IgD-negative memory B cell (primary cell): ENCODE data around the gene PRR22. TPM values are rescaled to one million over a fixed set of nuclear protein-coding genes. Genes with fewer than 3 reads are reported as not detected.

ENCODE experiments used
- H3K27ac Mint-ChIP-seq, 3 donors: one replicate each; pipeline ENCODE4 v1.8.0; 2020 to 2022; ENCODE audit warnings: mild to moderate bottlenecking in 3 of 3, mixed read lengths in 3 of 3, moderate library complexity in 1 of 3
- H3K27me3 Mint-ChIP-seq: one replicate; pipeline ENCODE4 v1.8.0; 2021; ENCODE audit warnings: mixed read lengths
- H3K36me3 Mint-ChIP-seq: one replicate; pipeline ENCODE4 v1.8.0; 2020; ENCODE audit warnings: mild to moderate bottlenecking, mixed read lengths
- H3K4me1 Mint-ChIP-seq, 3 donors: one replicate each; pipeline ENCODE4 v1.8.0; 2020 to 2022; ENCODE audit warnings: mixed read lengths in 3 of 3, mild to moderate bottlenecking in 1 of 3
- H3K4me3 Mint-ChIP-seq, 4 donors: one replicate each; pipeline ENCODE4 v1.8.0; 2020 to 2022; ENCODE audit warnings: mild to moderate bottlenecking in 4 of 4, mixed read lengths in 4 of 4, moderate library complexity in 3 of 4
- H3K9me3 Mint-ChIP-seq, 3 donors: one replicate each; pipeline ENCODE4 v1.8.0; 2020 to 2021; ENCODE audit warnings: mixed read lengths in 3 of 3, mild to moderate bottlenecking in 1 of 3
- polyA plus RNA-seq: library from polyadenylated mRNA; unstranded; fragments of 300-500 nt; fragmentation: Illumina TruSeq; gene quantifications from one replicate; pipeline ENCODE4 v1.2.3, GENCODE V29; 2021

The PRR22 gene
- not detected for polyA plus RNA-seq

GRCh38 chr19:5784581-5785147 lies at the start of gene PRR22:
Gene PRR22, minus strand, starts transcription at chr19:5784746. Its CDS starts 86 bp downstream, at chr19:5784660.
- peaks cover 10% of the 10 kb centered on the region for H3K36me3 Mint-ChIP-seq
- H3K27ac Mint-ChIP-seq = peak within 1 kb of the TSS in 1 of 3 donors; percentile 34
- no peak within 1 kb of the TSS for H3K4me3 Mint-ChIP-seq

DNA sequence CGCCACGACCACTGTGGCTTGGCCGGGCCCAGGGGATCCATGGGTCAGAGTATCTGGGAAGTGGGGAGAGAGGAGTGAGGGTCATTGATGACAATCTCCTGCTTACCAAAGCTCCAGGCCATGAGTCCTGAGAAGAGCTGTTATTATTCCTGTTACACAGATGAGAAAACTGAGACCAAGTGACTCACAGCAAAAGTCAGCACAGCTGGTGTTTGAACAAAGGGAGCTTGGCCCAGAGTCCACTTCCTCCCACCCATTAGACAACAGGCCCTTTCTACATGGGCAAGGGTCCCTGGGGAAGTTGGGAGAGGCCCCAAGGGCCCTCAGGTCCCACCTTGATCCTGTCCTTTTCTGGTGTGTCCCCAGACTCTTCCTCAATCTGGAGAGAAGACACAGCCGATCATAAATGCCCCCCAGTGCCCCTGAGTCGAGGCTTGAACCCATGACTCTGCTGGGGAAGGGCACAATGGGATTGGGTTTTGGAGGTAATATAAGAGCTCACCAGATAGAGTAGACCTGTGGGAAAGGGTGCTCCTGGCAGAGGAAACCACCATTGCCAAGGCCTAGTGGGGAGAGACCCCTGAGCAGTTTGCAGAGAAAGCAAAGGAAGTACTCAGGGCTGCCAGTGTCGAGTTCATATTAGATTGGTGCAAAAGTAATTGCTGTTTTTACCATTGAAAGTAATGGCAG lies 48.1 kb upstream of the PRR22 start:
- Mint-ChIP-seq H3K4me1 (peaks cover 2 to 6% (median 2%) of the 10 kb centered on the region in 3 donors), H3K27me3 (peaks cover 12% of the 10 kb centered on the region), H3K9me3 (no peaks in the 10 kb centered on the region), H3K27ac (no peak overlapping the region), H3K36me3 (no peaks in the 10 kb centered on the region), H3K4me3 (no peak overlapping the region)

More at GRCh38 chr19:5784581-5785147, at the start of gene PRR22:
- H3K27me3 Mint-ChIP-seq = no peaks in the 10 kb centered on the region
- no peaks in the 10 kb centered on the region for H3K9me3 Mint-ChIP-seq
- H3K4me1 Mint-ChIP-seq = peaks cover 0 to 2% (median 2%) of the 10 kb centered on the region in 3 donors

- Mint-ChIP-seq H3K27me3 (peaks cover 12% of the 10 kb centered on the region), H3K36me3 (no peaks in the 10 kb centered on the region)
These were observed 47.5 kb upstream of the PRR22 start for GRCh38 chr19:5832061-5832460.

DNA sequence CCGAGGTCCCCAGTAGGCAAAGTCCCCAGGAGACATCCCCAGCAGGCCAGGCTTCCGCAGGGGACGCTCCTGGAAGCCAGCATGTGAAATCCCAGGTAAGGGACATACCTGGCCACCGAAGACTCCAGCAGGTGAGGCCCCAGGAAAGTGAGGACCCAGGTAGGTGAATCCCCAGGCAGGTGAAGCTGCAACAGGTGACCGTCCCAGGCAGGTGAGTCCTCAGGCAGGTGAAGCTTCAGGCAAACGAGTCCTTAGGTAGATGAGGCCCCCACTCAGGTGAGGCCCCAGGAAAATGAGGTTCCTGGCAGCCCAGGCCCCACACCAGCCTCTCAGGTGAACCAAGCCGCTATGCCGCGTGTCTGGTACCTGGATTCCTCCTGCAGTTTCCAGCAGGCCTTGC lies 46.6 kb upstream of the PRR22 start:
- Mint-ChIP-seq H3K9me3 (peaks cover 0 to 2% (median 0%) of the 10 kb centered on the region in 3 donors), H3K4me1 (peaks cover 6 to 7% (median 6%) of the 10 kb centered on the region in 3 donors), H3K27ac (no peak overlapping the region), H3K27me3 (peaks cover 12% of the 10 kb centered on the region), H3K36me3 (no peaks in the 10 kb centered on the region), H3K4me3 (no peak overlapping the region)

More at GRCh38 chr19:5832061-5832460, 47.5 kb upstream of the PRR22 start:
- Mint-ChIP-seq H3K4me1 (peaks cover 4 to 6% (median 4%) of the 10 kb centered on the region in 3 donors), H3K9me3 (peaks cover 0 to 1% (median 0%) of the 10 kb centered on the region in 3 donors), H3K27ac (no peak overlapping the region), H3K4me3 (no peak overlapping the region)

DNA sequence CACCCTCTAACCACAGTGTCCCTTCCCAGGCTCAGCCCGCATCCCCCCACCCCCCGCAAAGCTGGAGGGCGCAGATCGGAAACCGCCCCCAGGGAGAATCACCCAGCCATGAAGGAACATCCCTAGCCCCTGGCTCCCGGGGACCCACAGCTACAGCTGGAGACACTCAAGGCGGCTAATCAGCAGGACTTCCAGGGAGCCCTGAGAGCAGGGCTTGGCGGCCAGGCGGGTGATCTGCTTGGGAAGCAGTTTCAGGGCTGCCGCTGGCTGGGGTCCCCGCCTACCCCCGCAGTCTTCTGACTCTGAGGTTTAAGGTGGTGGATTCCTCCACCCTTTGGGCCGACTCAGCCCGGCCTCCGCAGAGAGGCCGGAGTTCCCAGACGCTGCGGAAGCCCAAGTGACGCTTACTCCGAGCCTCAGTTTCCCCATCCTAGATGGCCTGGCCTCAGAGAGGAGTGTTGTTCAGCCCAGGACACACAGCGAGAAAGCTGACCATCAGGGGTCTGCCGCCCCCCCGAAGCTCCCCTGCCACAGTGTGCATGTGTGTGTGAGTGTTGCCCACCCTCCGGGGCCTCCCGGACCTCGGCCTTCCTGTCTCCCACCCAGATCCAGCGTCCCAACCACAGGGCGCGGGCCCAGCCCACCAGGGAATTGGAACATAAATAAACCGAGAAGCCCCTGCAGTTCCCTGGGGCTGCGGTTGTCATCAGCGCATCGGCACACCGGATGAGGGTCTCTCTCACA lies 45.2 kb upstream of the PRR22 start:
- H3K4me1 Mint-ChIP-seq = peaks cover 6 to 8% (median 6%) of the 10 kb centered on the region in 3 donors
- H3K9me3 Mint-ChIP-seq = peaks cover 0 to 2% (median 0%) of the 10 kb centered on the region in 3 donors
- peaks cover 12% of the 10 kb centered on the region for H3K27me3 Mint-ChIP-seq
- no peak overlapping the region for H3K27ac Mint-ChIP-seq
- peak overlapping the region in 1 of 4 donors; percentile 12 for H3K4me3 Mint-ChIP-seq
- H3K36me3 Mint-ChIP-seq = no peaks in the 10 kb centered on the region

DNA sequence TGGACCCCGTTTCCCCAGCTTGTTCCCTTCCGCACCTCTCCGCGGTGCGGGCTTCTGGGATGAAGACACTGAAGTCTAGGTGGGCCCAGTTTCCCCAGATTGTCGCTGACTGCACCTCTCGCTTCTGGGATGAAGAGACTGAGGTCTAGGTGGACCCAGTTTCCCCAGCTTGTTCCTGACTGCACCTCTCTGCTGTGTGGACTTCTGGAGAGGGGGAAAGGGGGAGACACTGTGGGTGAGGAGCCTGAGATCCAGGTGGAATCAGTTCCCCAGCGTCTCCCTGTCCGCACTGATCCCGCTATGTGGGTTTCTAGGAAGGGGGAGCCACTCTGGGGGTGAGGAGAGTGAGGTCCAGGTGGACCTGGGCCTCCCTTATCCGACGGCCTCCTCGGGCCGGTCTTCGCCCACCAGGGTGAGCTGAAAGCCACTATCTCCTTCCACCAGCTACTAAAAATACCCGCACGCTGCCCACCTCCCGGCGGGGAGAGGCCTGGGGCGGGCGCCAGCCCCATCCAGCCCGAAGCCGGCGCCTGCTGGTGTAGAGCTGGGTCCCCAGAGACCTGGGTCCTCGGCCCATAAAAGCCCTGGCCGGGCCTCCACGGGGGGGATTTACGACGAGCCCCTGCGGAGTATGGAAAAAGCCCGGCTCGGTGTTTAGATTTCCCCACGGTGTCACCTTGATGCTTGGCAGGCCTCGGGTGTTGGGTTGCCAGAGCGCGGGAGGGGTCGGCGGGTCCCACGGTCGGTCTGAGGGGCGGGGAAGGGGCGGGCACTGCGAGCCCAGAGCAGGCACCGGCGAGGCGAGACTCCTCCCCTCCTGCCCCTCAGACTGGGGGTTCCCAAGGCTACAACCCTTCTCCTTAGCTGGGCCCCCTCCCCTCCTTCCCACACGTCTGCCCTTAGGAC lies 44.4 kb upstream of the PRR22 start:
- H3K36me3 Mint-ChIP-seq = no peaks in the 10 kb centered on the region
- peaks cover 0 to 2% (median 0%) of the 10 kb centered on the region in 3 donors for H3K9me3 Mint-ChIP-seq
- peak overlapping the region in 2 of 3 donors; percentile 78 to 92 for H3K27ac Mint-ChIP-seq
- peaks cover 6 to 8% (median 6%) of the 10 kb centered on the region in 3 donors for H3K4me1 Mint-ChIP-seq
- peak overlapping the region; percentile 85 to 95 (median 88) for H3K4me3 Mint-ChIP-seq
- H3K27me3 Mint-ChIP-seq = peaks cover 12% of the 10 kb centered on the region

DNA sequence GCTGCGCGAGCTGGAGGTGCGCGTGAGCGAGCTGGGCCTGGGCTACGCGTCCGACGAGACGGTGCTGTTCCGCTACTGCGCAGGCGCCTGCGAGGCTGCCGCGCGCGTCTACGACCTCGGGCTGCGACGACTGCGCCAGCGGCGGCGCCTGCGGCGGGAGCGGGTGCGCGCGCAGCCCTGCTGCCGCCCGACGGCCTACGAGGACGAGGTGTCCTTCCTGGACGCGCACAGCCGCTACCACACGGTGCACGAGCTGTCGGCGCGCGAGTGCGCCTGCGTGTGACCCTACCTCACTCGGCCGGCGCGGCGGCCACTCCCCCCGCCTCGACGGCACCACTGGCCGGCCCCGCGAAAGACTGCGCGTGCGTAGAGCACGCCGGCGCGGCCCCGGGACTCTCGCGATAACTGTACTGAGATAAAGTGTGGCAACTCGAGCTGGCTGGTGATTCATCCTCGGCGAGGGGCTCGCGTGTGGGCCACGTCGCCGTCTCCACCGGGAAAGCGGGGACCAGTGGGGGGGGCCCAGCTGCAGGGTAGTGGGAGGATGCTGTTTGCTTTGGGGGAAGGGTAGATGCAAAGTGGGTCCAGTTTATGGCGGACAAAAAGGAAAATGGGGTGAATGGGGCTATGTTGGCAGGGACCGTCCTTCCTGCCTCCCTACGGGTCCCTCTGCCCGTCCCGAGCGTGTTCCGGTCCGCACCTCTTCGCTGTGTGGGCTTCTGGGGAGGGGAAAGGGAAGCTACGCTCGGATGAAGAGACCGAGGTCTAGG lies 43.5 kb upstream of the PRR22 start:
- Mint-ChIP-seq H3K27me3 (peaks cover 12% of the 10 kb centered on the region), H3K36me3 (no peaks in the 10 kb centered on the region), H3K4me1 (peaks cover 6 to 8% (median 6%) of the 10 kb centered on the region in 3 donors), H3K27ac (peak overlapping the region; percentile 78 to 93 (median 92)), H3K9me3 (peaks cover 0 to 2% (median 0%) of the 10 kb centered on the region in 3 donors), H3K4me3 (peak overlapping the region; percentile 85 to 95 (median 88))

DNA sequence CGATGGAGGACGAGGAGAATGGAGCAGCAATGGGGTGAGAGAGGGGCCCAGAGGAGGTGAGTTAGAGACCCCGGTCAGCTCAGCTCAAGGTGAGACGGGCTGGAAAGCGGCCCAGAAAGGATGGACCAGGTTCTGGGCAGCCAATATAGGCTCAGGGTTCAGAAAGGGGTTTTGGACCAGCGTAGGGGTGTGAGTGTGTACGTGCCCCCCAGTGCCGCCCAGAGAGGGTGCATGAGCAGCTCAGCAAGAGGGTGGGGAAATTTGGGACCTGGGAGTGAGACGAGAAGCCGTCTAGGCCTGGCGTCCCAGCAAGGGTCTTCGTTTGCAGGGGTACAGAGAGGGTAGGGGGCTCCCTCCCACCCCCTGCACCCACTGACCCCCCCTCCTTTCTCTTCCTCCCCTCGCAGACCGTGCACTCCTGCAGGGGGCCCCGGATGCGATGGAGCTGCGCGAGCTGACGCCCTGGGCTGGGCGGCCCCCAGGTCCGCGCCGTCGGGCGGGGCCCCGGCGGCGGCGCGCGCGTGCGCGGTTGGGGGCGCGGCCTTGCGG lies 42.9 kb upstream of the PRR22 start:
- peaks cover 6 to 8% (median 8%) of the 10 kb centered on the region in 3 donors for H3K4me1 Mint-ChIP-seq
- peak overlapping the region; percentile 63 to 93 (median 76) for H3K4me3 Mint-ChIP-seq
- H3K36me3 Mint-ChIP-seq = no peaks in the 10 kb centered on the region
- peak overlapping the region in 2 of 3 donors; percentile 82 to 90 for H3K27ac Mint-ChIP-seq
- H3K27me3 Mint-ChIP-seq = peaks cover 12% of the 10 kb centered on the region
- peaks cover 0 to 4% (median 0%) of the 10 kb centered on the region in 3 donors for H3K9me3 Mint-ChIP-seq

DNA sequence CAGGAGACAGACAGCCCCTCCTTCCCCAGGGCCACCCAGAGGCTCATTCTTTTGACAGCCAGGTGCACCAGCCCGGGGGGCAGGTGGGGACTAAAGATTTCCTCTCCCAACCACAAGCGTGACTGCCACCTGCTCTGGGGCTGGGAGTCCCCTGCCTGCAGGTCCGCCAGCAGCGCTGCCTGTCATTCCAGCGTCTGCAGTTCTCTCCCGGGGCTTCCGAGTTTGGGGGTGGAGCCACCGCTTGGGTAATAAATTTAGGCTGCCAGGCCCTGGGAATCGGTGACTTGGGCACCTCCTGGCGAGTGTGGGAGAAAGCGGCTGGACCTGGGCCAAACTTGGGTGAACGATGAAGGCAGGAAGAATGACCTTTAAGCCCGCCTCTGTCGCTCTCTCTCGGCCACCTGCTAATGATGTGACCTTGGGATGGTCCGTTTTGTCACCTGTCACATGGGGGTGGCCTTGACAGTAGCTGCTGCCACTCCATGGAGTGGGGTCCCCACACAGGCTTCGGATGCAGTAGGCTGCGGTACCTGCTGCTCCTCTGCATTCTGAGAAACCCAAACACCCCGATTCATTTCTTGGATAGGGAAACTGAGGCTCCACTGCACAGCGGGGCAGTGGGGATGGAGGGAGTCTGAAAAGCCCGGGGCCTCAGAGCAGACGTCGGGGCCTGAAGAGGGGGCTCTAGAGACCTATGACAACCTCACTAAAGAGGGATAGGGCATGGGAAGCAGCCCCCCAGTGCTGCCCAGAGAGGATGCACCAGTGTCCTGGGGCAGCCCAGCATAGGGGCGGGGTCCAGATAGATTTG lies 42.2 kb upstream of the PRR22 start:
- Mint-ChIP-seq H3K9me3 (peaks cover 0 to 4% (median 0%) of the 10 kb centered on the region in 3 donors), H3K4me1 (peaks cover 6 to 8% (median 8%) of the 10 kb centered on the region in 3 donors), H3K27ac (peak overlapping the region; percentile 46 to 90 (median 82)), H3K27me3 (peaks cover 9% of the 10 kb centered on the region), H3K4me3 (peak overlapping the region; percentile 63 to 93 (median 76)), H3K36me3 (no peaks in the 10 kb centered on the region)

DNA sequence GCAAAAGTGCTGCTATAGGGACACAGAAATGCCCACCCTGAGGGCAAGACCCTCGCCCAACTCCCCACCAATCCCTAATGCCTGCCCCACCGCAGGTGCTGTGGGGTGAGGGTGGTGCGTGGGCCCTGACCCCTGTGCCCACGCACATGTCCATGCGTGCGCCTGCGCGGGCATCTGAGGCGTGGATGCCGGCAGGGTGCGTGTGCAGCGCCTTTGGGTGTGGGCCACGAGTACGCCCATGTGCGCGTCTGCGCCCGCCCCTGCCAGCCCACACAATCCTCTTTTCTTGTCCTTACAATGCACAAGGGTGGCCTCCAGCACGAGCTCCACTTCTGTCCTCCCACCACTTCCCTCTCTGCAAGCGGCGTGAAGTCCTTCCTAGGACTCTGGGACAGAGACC lies 40.6 kb upstream of the PRR22 start:
- Mint-ChIP-seq H3K4me1 (peaks cover 6 to 10% (median 8%) of the 10 kb centered on the region in 3 donors), H3K27me3 (peaks cover 11% of the 10 kb centered on the region), H3K27ac (peak overlapping the region in 1 of 3 donors; percentile 82), H3K36me3 (no peaks in the 10 kb centered on the region), H3K4me3 (no peak overlapping the region), H3K9me3 (peaks cover 0 to 4% (median 3%) of the 10 kb centered on the region in 3 donors)

GRCh38 chr19:5824751-5825150 lies 40.2 kb upstream of the PRR22 start:
- H3K9me3 Mint-ChIP-seq = peaks cover 0 to 4% (median 3%) of the 10 kb centered on the region in 3 donors
- no peak overlapping the region for H3K27ac Mint-ChIP-seq
- no peaks in the 10 kb centered on the region for H3K36me3 Mint-ChIP-seq
- H3K4me3 Mint-ChIP-seq = no peak overlapping the region
- peaks cover 7% of the 10 kb centered on the region for H3K27me3 Mint-ChIP-seq
- peaks cover 6 to 8% (median 8%) of the 10 kb centered on the region in 3 donors for H3K4me1 Mint-ChIP-seq

DNA sequence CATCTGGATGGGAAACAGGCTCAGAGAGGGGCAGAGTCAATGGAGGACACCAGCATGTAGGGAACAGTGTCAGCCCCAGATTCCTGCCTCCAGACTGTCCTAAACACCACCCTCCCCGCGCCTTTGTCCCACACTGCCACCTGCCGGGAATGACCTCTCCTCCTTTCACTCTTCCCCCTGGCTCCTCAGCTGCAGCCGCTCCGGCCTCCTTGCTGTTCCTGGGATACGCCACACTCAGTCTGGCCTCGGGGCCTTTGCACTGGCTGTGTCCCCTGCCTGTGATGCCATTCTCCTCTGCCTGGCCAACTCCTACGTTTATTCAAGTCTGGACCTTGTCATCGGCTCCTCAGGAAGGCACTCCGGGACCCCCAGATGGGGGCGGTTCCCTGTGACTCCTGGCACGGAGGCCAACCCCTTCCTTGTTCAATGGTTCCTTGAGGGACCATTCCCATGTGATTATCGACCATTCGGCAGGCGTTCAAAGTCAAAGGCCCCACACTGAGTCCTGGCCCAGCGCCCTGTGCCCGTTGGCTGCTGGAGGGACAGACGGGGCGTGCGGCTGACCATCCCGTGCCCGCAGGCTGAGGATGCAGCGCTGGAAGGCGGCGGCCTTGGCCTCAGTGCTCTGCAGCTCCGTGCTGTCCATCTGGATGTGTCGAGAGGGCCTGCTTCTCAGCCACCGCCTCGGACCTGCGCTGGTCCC lies 39.2 kb upstream of the PRR22 start:
- Mint-ChIP-seq H3K4me3 (no peak overlapping the region), H3K4me1 (peaks cover 6 to 9% (median 8%) of the 10 kb centered on the region in 3 donors), H3K9me3 (peaks cover 0 to 4% (median 3%) of the 10 kb centered on the region in 3 donors), H3K27ac (no peak overlapping the region), H3K36me3 (no peaks in the 10 kb centered on the region), H3K27me3 (peaks cover 7% of the 10 kb centered on the region)
